ENCODE measurements around the gene SLC26A1. TPM values are rescaled to one million over a fixed set of nuclear protein-coding genes. Genes with fewer than 3 reads are reported as not detected.

The SLC26A1 gene
- total RNA-seq, 1 experiment from 2014 or later: 0.85 TPM

GRCh38 chr4:971666-972500 is 21.3 kb downstream of the SLC26A1 start:
- Mint-ChIP-seq H3K36me3 (0 out of 2 replicates have a peak, but pooled peaks cover 2% of the 10 kb centered on the region), H3K27me3 (ENCODE audit: low read depth) (peaks cover 34% of the 10 kb centered on the region), H3K4me1 (no peaks in the 10 kb centered on the region), H3K4me3 (no peak overlapping the region; the same call in 1 of the 2 replicates), H3K27ac (no peak overlapping the region), H3K9me3 (peaks cover 3% of the 10 kb centered on the region; the same call in 1 of the 2 replicates)
- TF ChIP-seq USF2 (CRISPR knock-in tag; IDR thresholded peaks at IDR 0.05): no peak
- no peak for TF ChIP-seq OVOL2 (CRISPR knock-in tag; IDR thresholded peaks at IDR 0.05; ENCODE audit: borderline replicate concordance)
- TF ChIP-seq TEAD1 (CRISPR knock-in tag; IDR thresholded peaks at IDR 0.05): no peak
- no peak for TF ChIP-seq ZNF416 (CRISPR knock-in tag; IDR thresholded peaks at IDR 0.05)
- TF ChIP-seq ZNF219 (CRISPR knock-in tag; IDR thresholded peaks at IDR 0.05; ENCODE audit: borderline replicate concordance): no peak
- TF ChIP-seq MXD4 (CRISPR knock-in tag; IDR thresholded peaks at IDR 0.05; ENCODE audit: borderline replicate concordance): no peak
- no peak for TF ChIP-seq NR1H2 (CRISPR knock-in tag; IDR thresholded peaks at IDR 0.05)
- TF ChIP-seq ARID4B (CRISPR knock-in tag; IDR thresholded peaks at IDR 0.05; ENCODE audit: borderline replicate concordance): no peak
- no peak for TF ChIP-seq EMX1 (CRISPR knock-in tag; IDR thresholded peaks at IDR 0.05)
- TF ChIP-seq FOXP1 (CRISPR knock-in tag; IDR thresholded peaks at IDR 0.05; ENCODE audit: borderline replicate concordance): no peak
- TF ChIP-seq, protein P1, sequence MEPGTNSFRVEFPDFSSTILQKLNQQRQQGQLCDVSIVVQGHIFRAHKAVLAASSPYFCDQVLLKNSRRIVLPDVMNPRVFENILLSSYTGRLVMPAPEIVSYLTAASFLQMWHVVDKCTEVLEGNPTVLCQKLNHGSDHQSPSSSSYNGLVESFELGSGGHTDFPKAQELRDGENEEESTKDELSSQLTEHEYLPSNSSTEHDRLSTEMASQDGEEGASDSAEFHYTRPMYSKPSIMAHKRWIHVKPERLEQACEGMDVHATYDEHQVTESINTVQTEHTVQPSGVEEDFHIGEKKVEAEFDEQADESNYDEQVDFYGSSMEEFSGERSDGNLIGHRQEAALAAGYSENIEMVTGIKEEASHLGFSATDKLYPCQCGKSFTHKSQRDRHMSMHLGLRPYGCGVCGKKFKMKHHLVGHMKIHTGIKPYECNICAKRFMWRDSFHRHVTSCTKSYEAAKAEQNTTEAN (CRISPR knock-in tag; IDR thresholded peaks at IDR 0.05): no peak
- TF ChIP-seq SMAD4 (CRISPR knock-in tag; IDR thresholded peaks at IDR 0.05): no peak
- TF ChIP-seq ESRRA (CRISPR knock-in tag; IDR thresholded peaks at IDR 0.05; ENCODE audit: borderline replicate concordance): no peak
- no peak for TF ChIP-seq ETV6 (CRISPR knock-in tag; IDR thresholded peaks at IDR 0.05)
- DNase-seq (ENCODE audit: low spot score) (no peak), ATAC-seq (no peak)
- CTCF ChIA-PET: interaction anchor here (1.9 kb wide), 1 partner anchor 45 kb away, joined by 7 read pairs; no protein-coding TSS in a partner anchor
- POLR2A ChIA-PET: no interaction called here

GRCh38 chr4:970854-971520 is 22.2 kb downstream of the SLC26A1 start:
- peaks cover 34% of the 10 kb centered on the region for H3K27me3 Mint-ChIP-seq (ENCODE audit: low read depth)
- POLR2A ChIA-PET: no interaction called here
- CTCF ChIA-PET: interaction anchor here (1.9 kb wide), 1 partner anchor 45 kb away, joined by 7 read pairs; no protein-coding TSS in a partner anchor
- H3K36me3 Mint-ChIP-seq: no peaks in the 10 kb centered on the region
- H3K27ac Mint-ChIP-seq: no peak overlapping the region
- no peak overlapping the region for H3K4me3 Mint-ChIP-seq
- DNase-seq (ENCODE audit: low spot score): no peak
- peaks cover 3% of the 10 kb centered on the region; the same call in 1 of the 2 replicates for H3K9me3 Mint-ChIP-seq
- no peaks in the 10 kb centered on the region for H3K4me1 Mint-ChIP-seq
- no peak for ATAC-seq
- no peak for TF ChIP-seq ZNF138 (CRISPR knock-in tag; conservative IDR thresholded peaks at IDR 0.05)
- no peak for TF ChIP-seq ARID4B (CRISPR knock-in tag; IDR thresholded peaks at IDR 0.05; ENCODE audit: borderline replicate concordance)
- no peak for TF ChIP-seq ZSCAN18 (CRISPR knock-in tag; IDR thresholded peaks at IDR 0.05)
- TF ChIP-seq, protein P2, sequence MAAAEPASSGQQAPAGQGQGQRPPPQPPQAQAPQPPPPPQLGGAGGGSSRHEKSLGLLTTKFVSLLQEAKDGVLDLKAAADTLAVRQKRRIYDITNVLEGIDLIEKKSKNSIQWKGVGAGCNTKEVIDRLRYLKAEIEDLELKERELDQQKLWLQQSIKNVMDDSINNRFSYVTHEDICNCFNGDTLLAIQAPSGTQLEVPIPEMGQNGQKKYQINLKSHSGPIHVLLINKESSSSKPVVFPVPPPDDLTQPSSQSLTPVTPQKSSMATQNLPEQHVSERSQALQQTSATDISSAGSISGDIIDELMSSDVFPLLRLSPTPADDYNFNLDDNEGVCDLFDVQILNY (CRISPR knock-in tag; IDR thresholded peaks at IDR 0.05): no peak
- TF ChIP-seq, protein P1 (CRISPR knock-in tag; IDR thresholded peaks at IDR 0.05): no peak
